B cell (primary cell): ENCODE data around the gene NECAP2. TPM values are rescaled to one million over a fixed set of nuclear protein-coding genes. Genes with fewer than 3 reads are reported as not detected.
A peak's percentile ranks its signal among the peaks of the same experiment; 100 is the strongest.

Experiments
- ATAC-seq: fragments of 200-7000 bp; cut with Tn5 transposase; one replicate; pipeline ENCODE4 v1.10.0; 2021; ENCODE audit warnings: low read depth, mild to moderate bottlenecking, moderate number of reproducible peaks, moderate library complexity
- CTCF ChIA-PET: fragments of 350-600 bp; sonication (Branson Sonifier 250); formaldehyde crosslinking; loops from one replicate; lab custom pipeline; 2021; ENCODE audit warnings: antibody characterized with exemption, inconsistent platforms; lab: Charles Lee
- POLR2A ChIA-PET: fragments of 350-600 bp; sonication (Branson Sonifier 250); formaldehyde crosslinking; loops from one replicate; lab custom pipeline; 2021; ENCODE audit warnings: antibody characterized with exemption; lab: Charles Lee
- DNase-seq: peaks from one replicate; pipeline ENCODE4 v3.0.0; 2013
- H2AFZ ChIP-seq: 2 replicates; pipeline ENCODE4 v1.6.1; 2012; ENCODE audit warnings: mild to moderate bottlenecking, low read depth, low read length; ENCODE audit not compliant: insufficient read depth, poor library complexity, severe bottlenecking
- H3K27ac ChIP-seq, 2 donors: 1 replicate in 1 of 2; 2 replicates in 1 of 2; pipeline ENCODE4 v1.5.1; 2012 to 2013; ENCODE audit warnings: low read length in 2 of 2, mild to moderate bottlenecking in 2 of 2, moderate library complexity in 1 of 2
- H3K27me3 ChIP-seq, 4 experiments: fragments of 200-600 bp in 1 of 4; sonication (generic) in 1 of 4; replicated peaks in 1 of 4; 1 replicate in 2 of 4; 2 replicates in 2 of 4; pipeline versions ENCODE4 v1.6.1 to v1.7.0; 2013 to 2016; ENCODE audit warnings: low read length in 3 of 4, mild to moderate bottlenecking in 2 of 4, mixed read lengths in 1 of 4, moderate library complexity in 1 of 4; ENCODE audit not compliant: insufficient read depth in 4 of 4, control insufficient read depth in 3 of 4; ENCODE audit errors: control extremely low read depth in 1 of 4
- H3K36me3 ChIP-seq, 2 experiments: replicated peaks in 1 of 2; 1 replicate in 1 of 2; 2 replicates in 1 of 2; pipeline versions ENCODE4 v1.6.1 to v1.7.1; 2013; ENCODE audit warnings: low read length in 1 of 2; ENCODE audit not compliant: insufficient read depth in 2 of 2, control insufficient read depth in 1 of 2; ENCODE audit errors: control extremely low read depth in 1 of 2, extremely low read depth in 1 of 2
- H3K4me1 ChIP-seq, 2 donors: fragments of 200-600 bp in 1 of 2; sonication (generic) in 1 of 2; 1 replicate in 1 of 2; 2 replicates in 1 of 2; pipeline versions ENCODE4 v1.5.1 to v1.6.1; 2013 to 2017; ENCODE audit warnings: low read length in 2 of 2; ENCODE audit not compliant: control insufficient read depth in 2 of 2, insufficient read depth in 2 of 2
- H3K4me2 ChIP-seq: replicated peaks from 2 replicates; pipeline ENCODE3; 2012; ENCODE audit warnings: mild to moderate bottlenecking, low read depth, low read length; ENCODE audit not compliant: poor library complexity, severe bottlenecking
- H3K4me3 ChIP-seq, 5 experiments: fragments of 200-600 bp in 1 of 5; sonication (generic) in 1 of 5; 1 replicate in 3 of 5; 2 replicates in 2 of 5; pipeline versions ENCODE4 v1.5.1 to v1.7.0; 2011 to 2016; ENCODE audit warnings: low read length in 4 of 5, mild to moderate bottlenecking in 4 of 5, low read depth in 2 of 5, control low read depth in 1 of 5, moderate library complexity in 1 of 5; ENCODE audit not compliant: insufficient read depth in 1 of 5; ENCODE audit errors: control extremely low read depth in 1 of 5, extremely low read depth in 1 of 5
- H3K79me2 ChIP-seq: fragments of 200-600 bp; sonication (generic); one replicate; pipeline ENCODE4 v1.6.0; 2016; ENCODE audit warnings: low read length; ENCODE audit not compliant: control insufficient read depth, insufficient read depth
- H3K9ac ChIP-seq: fragments of 200-600 bp; sonication (generic); 2 replicates; pipeline ENCODE4 v1.6.1; 2017; ENCODE audit warnings: mild to moderate bottlenecking, low read length, moderate library complexity
- H3K9me3 ChIP-seq, 3 donors: one replicate each; pipeline versions ENCODE4 v1.6.1 to v1.7.1; 2013; ENCODE audit warnings: low read length in 2 of 3; ENCODE audit not compliant: control insufficient read depth in 2 of 3, insufficient read depth in 1 of 3; ENCODE audit errors: control extremely low read depth in 1 of 3
- H4K20me1 ChIP-seq: 2 replicates; pipeline ENCODE4 v1.6.0; 2012; ENCODE audit warnings: mild to moderate bottlenecking, low read length; ENCODE audit not compliant: insufficient read depth, control insufficient read depth, poor library complexity, severe bottlenecking
- H3K27ac Mint-ChIP-seq: one replicate; pipeline ENCODE4 v1.8.0; 2021; ENCODE audit warnings: mixed read lengths
- H3K27me3 Mint-ChIP-seq: one replicate; pipeline ENCODE4 v1.8.0; 2021; ENCODE audit warnings: mixed read lengths
- H3K4me1 Mint-ChIP-seq: one replicate; pipeline ENCODE4 v1.8.0; 2021; ENCODE audit warnings: mixed read lengths
- H3K4me3 Mint-ChIP-seq: one replicate; pipeline ENCODE4 v1.8.0; 2021; ENCODE audit warnings: mixed read lengths
- H3K9me3 Mint-ChIP-seq: one replicate; pipeline ENCODE4 v1.8.0; 2022; ENCODE audit warnings: mixed read lengths; ENCODE audit not compliant: insufficient read depth
- EZH2 ChIP-seq: IDR thresholded peaks from 2 replicates; pipeline ENCODE4 v1.6.1; 2012; ENCODE audit warnings: borderline replicate concordance, low read depth, mild to moderate bottlenecking, moderate library complexity, low read length; ENCODE audit not compliant: insufficient read depth, poor library complexity, severe bottlenecking
- WGBS: methylation state at CpG from one replicate; pipeline ENCODE4 v1.1.5; 2013; ENCODE audit warnings: missing lambda C conversion rate; ENCODE audit not compliant: insufficient coverage; 5-methylcytosine and 5-hydroxymethylcytosine counted together
- intact Hi-C: fragments of 100-400 bp; cut with micrococcal nuclease; formaldehyde crosslinking; loops from one replicate; pipeline ENCODE4 v1.10.0; 2022
- polyA plus RNA-seq: library from polyadenylated mRNA; depleted of rRNA; stranded (reverse); fragments of >200 nt; gene quantifications from 2 replicates; pipeline ENCODE4 v1.2.3, GENCODE V29; 2012
- total RNA-seq, 2 donors: library from RNA; stranded (reverse); fragments of 120-200 nt in 1 of 2; gene quantifications; 1 replicate in 1 of 2; 2 replicates in 1 of 2; pipeline versions ENCODE4 v1.2.3 to v1.2.4, GENCODE V29; 2013 to 2022
- TF ChIP-seq, protein P1 (sequence below): fragments of 200-600 bp; IDR thresholded peaks from one replicate; pipeline ENCODE4 v1.8.0; 2022; ENCODE audit warnings: antibody characterized with exemption, mild to moderate bottlenecking

The NECAP2 gene
- total and polyA plus RNA-seq, 2 donors (not counting 1 experiment from before 2014, with no cell fraction given) = 77.3 to 81.5 TPM

DNA sequence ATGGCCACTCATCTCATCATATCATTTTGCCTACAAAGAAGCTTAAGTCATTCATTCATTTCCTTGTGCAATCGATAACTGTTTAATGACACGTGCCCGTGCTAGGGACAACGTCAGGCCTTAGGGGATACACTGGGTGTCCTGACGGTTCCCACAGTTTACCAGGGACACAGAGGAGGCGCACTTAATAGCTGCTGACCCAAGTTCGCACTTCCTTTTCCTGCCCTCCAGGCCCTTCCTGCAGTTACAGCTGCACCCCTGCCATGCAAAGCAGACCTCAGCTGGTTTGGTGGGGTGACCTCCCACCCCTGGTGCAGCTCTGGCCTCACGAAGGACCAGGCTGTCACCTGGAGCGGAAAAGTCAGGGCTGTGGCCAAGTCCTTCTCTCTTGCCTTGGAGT, 7.5 kb upstream of the NECAP2 start:
- Histone ChIP-seq H3K36me3 (no peaks in the 10 kb centered on the region), H3K9ac (no peak overlapping the region), H3K4me2 (no peak overlapping the region), H2AFZ (peak overlapping the region; percentile 13), H3K9me3 (no peaks in the 10 kb centered on the region), H3K79me2 (no peaks in the 10 kb centered on the region), H4K20me1 (no peaks in the 10 kb centered on the region), H3K27me3 (no peaks in the 10 kb centered on the region), H3K4me1 (peaks cover 6 to 13% of the 10 kb centered on the region in 2 donors), H3K27ac (no peak overlapping the region), H3K4me3 (no peak overlapping the region)
- no peak for TF ChIP-seq EZH2
- TF ChIP-seq, protein P1, sequence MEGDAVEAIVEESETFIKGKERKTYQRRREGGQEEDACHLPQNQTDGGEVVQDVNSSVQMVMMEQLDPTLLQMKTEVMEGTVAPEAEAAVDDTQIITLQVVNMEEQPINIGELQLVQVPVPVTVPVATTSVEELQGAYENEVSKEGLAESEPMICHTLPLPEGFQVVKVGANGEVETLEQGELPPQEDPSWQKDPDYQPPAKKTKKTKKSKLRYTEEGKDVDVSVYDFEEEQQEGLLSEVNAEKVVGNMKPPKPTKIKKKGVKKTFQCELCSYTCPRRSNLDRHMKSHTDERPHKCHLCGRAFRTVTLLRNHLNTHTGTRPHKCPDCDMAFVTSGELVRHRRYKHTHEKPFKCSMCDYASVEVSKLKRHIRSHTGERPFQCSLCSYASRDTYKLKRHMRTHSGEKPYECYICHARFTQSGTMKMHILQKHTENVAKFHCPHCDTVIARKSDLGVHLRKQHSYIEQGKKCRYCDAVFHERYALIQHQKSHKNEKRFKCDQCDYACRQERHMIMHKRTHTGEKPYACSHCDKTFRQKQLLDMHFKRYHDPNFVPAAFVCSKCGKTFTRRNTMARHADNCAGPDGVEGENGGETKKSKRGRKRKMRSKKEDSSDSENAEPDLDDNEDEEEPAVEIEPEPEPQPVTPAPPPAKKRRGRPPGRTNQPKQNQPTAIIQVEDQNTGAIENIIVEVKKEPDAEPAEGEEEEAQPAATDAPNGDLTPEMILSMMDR = no peak
- Mint-ChIP-seq H3K27me3 (no peaks in the 10 kb centered on the region), H3K27ac (no peak overlapping the region), H3K4me3 (no peak overlapping the region), H3K4me1 (peaks cover 16% of the 10 kb centered on the region), H3K9me3 (no peaks in the 10 kb centered on the region)
- POLR2A ChIA-PET = no interaction called here
- ATAC-seq (no peak), DNase-seq (no peak)
- intact Hi-C loops = no loop called here
- CTCF ChIA-PET = interaction anchor here (0.6 to 1.1 kb wide), 2 partner anchors 9 to 10 kb away, joined by 3 read pairs; no protein-coding TSS in a partner anchor
- 53% methylated on average over 9 of the region's 9 CpGs for WGBS

DNA sequence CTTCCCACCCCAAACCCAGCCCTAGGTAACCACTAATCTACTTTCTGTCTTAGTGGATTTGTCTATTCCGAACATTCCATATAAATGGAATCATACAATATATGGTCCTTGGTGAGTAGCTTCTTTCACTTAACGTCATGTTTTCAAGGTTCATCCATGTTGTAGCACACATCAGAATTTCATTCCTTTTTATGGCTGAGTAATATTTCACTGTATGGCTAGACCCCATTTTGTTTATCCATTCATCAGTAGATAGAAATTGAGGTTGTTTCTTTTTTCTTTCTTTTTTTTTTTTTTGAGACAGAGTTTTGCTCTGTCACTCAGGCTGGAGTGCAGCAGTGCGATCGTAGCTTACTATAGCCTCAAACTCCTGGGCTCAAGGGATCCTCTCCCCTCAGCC, 6.5 kb upstream of the NECAP2 start:
- DNase-seq (no peak), ATAC-seq (no peak)
- Histone ChIP-seq H3K4me3 (no peak overlapping the region), H3K36me3 (no peaks in the 10 kb centered on the region), H3K27ac (no peak overlapping the region), H4K20me1 (no peaks in the 10 kb centered on the region), H3K79me2 (no peaks in the 10 kb centered on the region), H3K9me3 (no peaks in the 10 kb centered on the region), H3K4me1 (peaks cover 6 to 13% of the 10 kb centered on the region in 2 donors), H3K9ac (no peak overlapping the region), H3K4me2 (no peak overlapping the region), H3K27me3 (no peaks in the 10 kb centered on the region), H2AFZ (no peak overlapping the region)
- 92% methylated on average over 2 of the region's 4 CpGs for WGBS
- Mint-ChIP-seq H3K4me1 (peaks cover 16% of the 10 kb centered on the region), H3K27ac (no peak overlapping the region), H3K9me3 (no peaks in the 10 kb centered on the region), H3K4me3 (no peak overlapping the region), H3K27me3 (no peaks in the 10 kb centered on the region)
- ChIA-PET CTCF (no interaction called here), POLR2A (no interaction called here)
- intact Hi-C loops = no loop called here
- TF ChIP-seq, protein P1 = no peak
- no peak for TF ChIP-seq EZH2
